ENCODE data around the gene ADAMTS12. TPM values are rescaled to one million over a fixed set of nuclear protein-coding genes. Genes with fewer than 3 reads are reported as not detected.

Gene ADAMTS12
- polyA plus RNA-seq, 1 donor from 2014 or later, result 0.07 TPM

DNA sequence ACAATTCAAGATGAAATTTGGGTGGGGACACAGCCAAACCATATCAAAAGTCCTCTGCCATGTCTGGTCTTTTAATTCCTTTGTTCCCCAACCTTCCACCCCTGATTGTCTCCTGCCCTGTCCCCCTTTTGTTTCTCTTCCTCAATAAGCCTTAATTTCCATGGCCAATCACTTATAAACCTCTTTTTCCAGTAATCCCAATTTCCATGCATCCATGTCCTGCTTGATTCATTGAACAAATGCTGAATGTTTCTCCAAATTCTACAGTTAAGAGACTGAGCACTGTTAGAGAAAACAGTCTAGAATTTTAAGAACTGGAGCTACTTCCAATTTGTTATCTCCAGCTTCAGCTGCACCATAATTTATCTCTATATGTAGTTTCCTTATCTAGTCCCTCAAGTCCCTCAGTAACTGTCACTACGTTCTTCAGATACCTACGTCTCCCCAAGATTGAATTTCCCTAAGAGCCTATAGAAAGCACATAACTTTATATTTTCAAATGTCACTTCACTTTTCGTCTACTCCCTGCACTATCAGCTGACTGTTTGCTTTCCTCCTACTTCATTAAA is 416.8 kb downstream of the ADAMTS12 start:
- no peaks in the 10 kb centered on the region for H3F3A ChIP-seq (ENCODE audit: insufficient read depth, low read length, poor library complexity, severe bottlenecking)
- no peaks in the 10 kb centered on the region for H3K79me2 ChIP-seq (replicated peaks; ENCODE audit: insufficient read depth, low read length)
- TF ChIP-seq POLR2AphosphoS5 (IDR thresholded peaks at IDR 0.05), result no peak
- TF ChIP-seq EP300 (conservative IDR thresholded peaks at IDR 0.05; ENCODE audit: poor library complexity, severe bottlenecking), result no peak
- TF ChIP-seq SMC3 (conservative IDR thresholded peaks at IDR 0.05; ENCODE audit: poor library complexity), result no peak
- TF ChIP-seq RAD21 (conservative IDR thresholded peaks at IDR 0.05), result no peak
- no peak for TF ChIP-seq TAF1 (IDR thresholded peaks at IDR 0.05; ENCODE audit: low read depth)
- TF ChIP-seq EZH2 (IDR thresholded peaks at IDR 0.05; ENCODE audit: borderline replicate concordance, insufficient read depth, low read length, poor library complexity, severe bottlenecking), result no peak
- no peak for TF ChIP-seq MXI1 (conservative IDR thresholded peaks at IDR 0.05; ENCODE audit: poor library complexity, severe bottlenecking)
- TF ChIP-seq, protein P1, sequence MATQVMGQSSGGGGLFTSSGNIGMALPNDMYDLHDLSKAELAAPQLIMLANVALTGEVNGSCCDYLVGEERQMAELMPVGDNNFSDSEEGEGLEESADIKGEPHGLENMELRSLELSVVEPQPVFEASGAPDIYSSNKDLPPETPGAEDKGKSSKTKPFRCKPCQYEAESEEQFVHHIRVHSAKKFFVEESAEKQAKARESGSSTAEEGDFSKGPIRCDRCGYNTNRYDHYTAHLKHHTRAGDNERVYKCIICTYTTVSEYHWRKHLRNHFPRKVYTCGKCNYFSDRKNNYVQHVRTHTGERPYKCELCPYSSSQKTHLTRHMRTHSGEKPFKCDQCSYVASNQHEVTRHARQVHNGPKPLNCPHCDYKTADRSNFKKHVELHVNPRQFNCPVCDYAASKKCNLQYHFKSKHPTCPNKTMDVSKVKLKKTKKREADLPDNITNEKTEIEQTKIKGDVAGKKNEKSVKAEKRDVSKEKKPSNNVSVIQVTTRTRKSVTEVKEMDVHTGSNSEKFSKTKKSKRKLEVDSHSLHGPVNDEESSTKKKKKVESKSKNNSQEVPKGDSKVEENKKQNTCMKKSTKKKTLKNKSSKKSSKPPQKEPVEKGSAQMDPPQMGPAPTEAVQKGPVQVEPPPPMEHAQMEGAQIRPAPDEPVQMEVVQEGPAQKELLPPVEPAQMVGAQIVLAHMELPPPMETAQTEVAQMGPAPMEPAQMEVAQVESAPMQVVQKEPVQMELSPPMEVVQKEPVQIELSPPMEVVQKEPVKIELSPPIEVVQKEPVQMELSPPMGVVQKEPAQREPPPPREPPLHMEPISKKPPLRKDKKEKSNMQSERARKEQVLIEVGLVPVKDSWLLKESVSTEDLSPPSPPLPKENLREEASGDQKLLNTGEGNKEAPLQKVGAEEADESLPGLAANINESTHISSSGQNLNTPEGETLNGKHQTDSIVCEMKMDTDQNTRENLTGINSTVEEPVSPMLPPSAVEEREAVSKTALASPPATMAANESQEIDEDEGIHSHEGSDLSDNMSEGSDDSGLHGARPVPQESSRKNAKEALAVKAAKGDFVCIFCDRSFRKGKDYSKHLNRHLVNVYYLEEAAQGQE (IDR thresholded peaks at IDR 0.05; ENCODE audit: borderline replicate concordance), result no peak
- TF ChIP-seq, protein P2, sequence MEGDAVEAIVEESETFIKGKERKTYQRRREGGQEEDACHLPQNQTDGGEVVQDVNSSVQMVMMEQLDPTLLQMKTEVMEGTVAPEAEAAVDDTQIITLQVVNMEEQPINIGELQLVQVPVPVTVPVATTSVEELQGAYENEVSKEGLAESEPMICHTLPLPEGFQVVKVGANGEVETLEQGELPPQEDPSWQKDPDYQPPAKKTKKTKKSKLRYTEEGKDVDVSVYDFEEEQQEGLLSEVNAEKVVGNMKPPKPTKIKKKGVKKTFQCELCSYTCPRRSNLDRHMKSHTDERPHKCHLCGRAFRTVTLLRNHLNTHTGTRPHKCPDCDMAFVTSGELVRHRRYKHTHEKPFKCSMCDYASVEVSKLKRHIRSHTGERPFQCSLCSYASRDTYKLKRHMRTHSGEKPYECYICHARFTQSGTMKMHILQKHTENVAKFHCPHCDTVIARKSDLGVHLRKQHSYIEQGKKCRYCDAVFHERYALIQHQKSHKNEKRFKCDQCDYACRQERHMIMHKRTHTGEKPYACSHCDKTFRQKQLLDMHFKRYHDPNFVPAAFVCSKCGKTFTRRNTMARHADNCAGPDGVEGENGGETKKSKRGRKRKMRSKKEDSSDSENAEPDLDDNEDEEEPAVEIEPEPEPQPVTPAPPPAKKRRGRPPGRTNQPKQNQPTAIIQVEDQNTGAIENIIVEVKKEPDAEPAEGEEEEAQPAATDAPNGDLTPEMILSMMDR (IDR thresholded peaks at IDR 0.05; ENCODE audit: poor library complexity, severe bottlenecking), result no peak
- no peak overlapping the region for H3K9ac ChIP-seq (ENCODE audit: low read length)
- no peaks in the 10 kb centered on the region for H3K36me3 ChIP-seq (ENCODE audit: insufficient read depth, low read length)
- H3K9me2 ChIP-seq (ENCODE audit: insufficient read depth, low read length), result no peaks in the 10 kb centered on the region
- no peak overlapping the region for H3K4me3 ChIP-seq (ENCODE audit: low read length)
- H3K27me3 ChIP-seq (ENCODE audit: insufficient read depth, low read depth, low read length), result no peaks in the 10 kb centered on the region
- H2AFZ ChIP-seq (ENCODE audit: low read depth, low read length), result no peak overlapping the region
- no peaks in the 10 kb centered on the region for H4K20me1 ChIP-seq (ENCODE audit: insufficient read depth)
- no peaks in the 10 kb centered on the region for H3K9me3 ChIP-seq (ENCODE audit: low read length)
- H3K27ac ChIP-seq (ENCODE audit: low read length), result no peak overlapping the region
- no peak overlapping the region for H3K4me2 ChIP-seq (ENCODE audit: low read length)

DNA sequence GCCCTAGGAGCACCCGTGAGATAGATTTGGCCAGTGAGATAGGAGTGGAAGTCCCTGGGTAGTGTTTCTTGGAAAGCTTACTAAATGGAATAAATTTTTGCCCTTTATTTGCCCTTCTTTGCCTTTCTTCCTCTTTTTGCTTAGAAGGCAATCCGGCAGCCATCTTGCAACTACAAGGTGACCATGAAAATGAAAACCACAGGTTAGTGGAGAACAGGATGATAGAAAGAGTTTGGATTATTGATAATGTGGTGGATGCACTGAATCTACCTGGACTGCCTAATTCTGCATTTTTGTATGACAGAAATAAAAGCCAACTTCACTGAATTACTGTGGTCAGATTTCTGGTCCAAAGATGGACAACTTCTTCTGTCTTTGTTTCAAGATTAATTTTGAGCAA is 417.8 kb downstream of the ADAMTS12 start:
- Histone ChIP-seq H3F3A (ENCODE audit: insufficient read depth, low read length, poor library complexity, severe bottlenecking) (no peaks in the 10 kb centered on the region), H3K36me3 (ENCODE audit: insufficient read depth, low read length) (no peaks in the 10 kb centered on the region), H3K79me2 (replicated peaks; ENCODE audit: insufficient read depth, low read length) (no peaks in the 10 kb centered on the region), H3K9ac (ENCODE audit: low read length) (no peak overlapping the region), H3K4me2 (ENCODE audit: low read length) (no peak overlapping the region), H3K9me3 (ENCODE audit: low read length) (no peaks in the 10 kb centered on the region), H3K4me3 (ENCODE audit: low read length) (no peak overlapping the region), H4K20me1 (ENCODE audit: insufficient read depth) (no peaks in the 10 kb centered on the region), H3K9me2 (ENCODE audit: insufficient read depth, low read length) (no peaks in the 10 kb centered on the region), H3K27ac (ENCODE audit: low read length) (no peak overlapping the region), H2AFZ (ENCODE audit: low read depth, low read length) (no peak overlapping the region), H3K27me3 (ENCODE audit: insufficient read depth, low read depth, low read length) (no peaks in the 10 kb centered on the region)
- no peak for TF ChIP-seq SMC3 (conservative IDR thresholded peaks at IDR 0.05; ENCODE audit: poor library complexity)
- TF ChIP-seq, protein P1 (IDR thresholded peaks at IDR 0.05; ENCODE audit: borderline replicate concordance), result no peak
- TF ChIP-seq, protein P2 (IDR thresholded peaks at IDR 0.05; ENCODE audit: poor library complexity, severe bottlenecking), result no peak

All from neural cell (in vitro differentiated cells).